GM12892 (cell line): ENCODE data around the gene ATXN2.

ENCODE experiments used
- POLR2A ChIP-seq: IDR thresholded peaks from 2 replicates; pipeline ENCODE4 v1.6.1; 2011; ENCODE audit warnings: low read depth, low read length, control low read depth
- POLR2AphosphoS5 ChIP-seq: IDR thresholded peaks from 2 replicates; pipeline ENCODE4 v1.6.1; 2011; ENCODE audit warnings: low read depth, low read length, control low read depth
- TAF1 ChIP-seq: IDR thresholded peaks from 2 replicates; pipeline ENCODE4 v1.6.1; 2011; ENCODE audit warnings: low read depth, mild to moderate bottlenecking, control low read depth, low read length, borderline replicate concordance

DNA sequence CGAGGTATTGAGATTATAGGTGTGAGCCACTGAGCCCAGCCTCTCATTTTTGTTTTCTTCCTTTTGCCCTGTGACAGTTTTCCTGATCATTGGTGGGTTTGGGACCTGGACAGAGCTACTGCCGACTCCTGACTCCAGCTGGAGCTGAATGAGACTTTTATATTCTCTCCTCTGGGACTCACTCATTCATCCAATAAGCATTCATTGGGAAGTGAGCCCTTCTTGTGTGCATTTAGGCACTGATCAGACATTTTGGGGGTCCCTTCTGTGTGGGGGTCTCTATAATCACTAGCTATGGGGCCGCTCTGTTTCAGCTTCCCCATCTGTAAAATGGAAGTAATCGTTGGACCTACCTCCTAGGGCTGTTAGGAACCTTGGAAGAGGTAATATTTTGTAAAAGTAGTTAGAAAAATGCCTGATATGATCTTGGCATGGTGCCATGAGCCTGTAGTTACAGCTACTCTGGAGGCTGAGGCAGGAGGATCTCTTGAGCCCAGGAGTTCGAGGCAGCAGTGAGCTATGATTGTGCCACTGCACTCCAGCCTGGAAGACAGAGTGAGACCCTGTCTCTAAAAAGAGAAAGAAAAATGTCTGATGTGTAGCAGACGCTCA, 186.2 kb downstream of the ATXN2 start:
- TF ChIP-seq POLR2AphosphoS5, result no peak
- no peak for TF ChIP-seq POLR2A
- no peak for TF ChIP-seq TAF1
